SK-N-SH treated with all-trans-retinoic acid at 6 μM for 48 hours (cell line): ENCODE data around the gene GABBR2.

Experiments used
- BACH2 ChIP-seq: fragments of 250-450 bp; sonication (Bioruptor Pico); IDR thresholded peaks from 2 replicates; pipeline ENCODE4 v1.9.0; 2021; ENCODE audit warnings: mild to moderate bottlenecking, borderline replicate concordance
- CSRNP3 ChIP-seq: fragments of 250-450 bp; sonication (Bioruptor Pico); IDR thresholded peaks from 2 replicates; pipeline ENCODE4 v1.5.1; 2021; ENCODE audit warnings: mild to moderate bottlenecking, moderate library complexity
- ESRRG ChIP-seq: fragments of 250-450 bp; sonication (Bioruptor Pico); IDR thresholded peaks from 2 replicates; pipeline ENCODE4 v1.6.1; 2021; ENCODE audit warnings: mild to moderate bottlenecking
- GLIS3 ChIP-seq: fragments of 250-450 bp; sonication (Bioruptor Pico); IDR thresholded peaks from 2 replicates; pipeline ENCODE4 v1.5.0; 2020; ENCODE audit warnings: mild to moderate bottlenecking, moderate library complexity
- PPARA ChIP-seq: fragments of 250-450 bp; sonication (Bioruptor Pico); IDR thresholded peaks from 2 replicates; pipeline ENCODE4 v1.5.0; 2020; ENCODE audit warnings: mild to moderate bottlenecking, borderline replicate concordance
- TCF4 ChIP-seq: fragments of 250-450 bp; sonication (Bioruptor Pico); IDR thresholded peaks from 2 replicates; pipeline ENCODE4 v1.8.0; 2021; ENCODE audit warnings: mild to moderate bottlenecking, moderate library complexity, borderline replicate concordance
- TOX ChIP-seq: fragments of 250-450 bp; sonication (Bioruptor Pico); IDR thresholded peaks from 2 replicates; pipeline ENCODE4 v1.8.0; 2021; ENCODE audit warnings: mild to moderate bottlenecking, moderate library complexity, borderline replicate concordance
- ZC3H10 ChIP-seq: fragments of 250-450 bp; sonication (Bioruptor Pico); IDR thresholded peaks from 2 replicates; pipeline ENCODE4 v1.5.1; 2021; ENCODE audit warnings: mild to moderate bottlenecking, moderate library complexity
- ZFP30 ChIP-seq: fragments of 450-650 bp; formaldehyde crosslinking; IDR thresholded peaks from 2 replicates; pipeline ENCODE4 v1.5.0; 2022; ENCODE audit warnings: mild to moderate bottlenecking, moderate library complexity
- ZNF565 ChIP-seq: fragments of 450-650 bp; formaldehyde crosslinking; conservative IDR thresholded peaks from 2 replicates; pipeline ENCODE4 v1.5.0; 2020; ENCODE audit warnings: low read depth, mild to moderate bottlenecking, moderate library complexity
- TF ChIP-seq, protein P1 (sequence below): fragments of 250-450 bp; sonication (Bioruptor Pico); IDR thresholded peaks from 2 replicates; pipeline ENCODE4 v1.5.1; 2020; ENCODE audit warnings: low read depth, mild to moderate bottlenecking, moderate library complexity
- TF ChIP-seq, protein P2 (sequence below): fragments of 250-450 bp; sonication (Bioruptor Pico); IDR thresholded peaks from 2 replicates; pipeline ENCODE4 v1.8.0; 2020; ENCODE audit warnings: mild to moderate bottlenecking, moderate library complexity, borderline replicate concordance
- TF ChIP-seq, protein P3 (sequence below): fragments of 250-450 bp; sonication (Bioruptor Pico); IDR thresholded peaks from 2 replicates; pipeline ENCODE4 v1.8.0; 2021; ENCODE audit warnings: low read depth, mild to moderate bottlenecking, moderate library complexity, borderline replicate concordance

GRCh38 chr9:98328141-98328540 lies 380.6 kb downstream of the GABBR2 start:
- TF ChIP-seq GLIS3 (CRISPR knock-in tag) (no peak), BACH2 (no peak), ESRRG (CRISPR knock-in tag) (no peak), TCF4 (CRISPR knock-in tag) (no peak), ZC3H10 (CRISPR knock-in tag) (no peak), ZNF565 (no peak), TOX (CRISPR knock-in tag) (no peak), CSRNP3 (CRISPR knock-in tag) (no peak), PPARA (CRISPR knock-in tag) (no peak), ZFP30 (CRISPR knock-in tag) (no peak)
- TF ChIP-seq, protein P1, sequence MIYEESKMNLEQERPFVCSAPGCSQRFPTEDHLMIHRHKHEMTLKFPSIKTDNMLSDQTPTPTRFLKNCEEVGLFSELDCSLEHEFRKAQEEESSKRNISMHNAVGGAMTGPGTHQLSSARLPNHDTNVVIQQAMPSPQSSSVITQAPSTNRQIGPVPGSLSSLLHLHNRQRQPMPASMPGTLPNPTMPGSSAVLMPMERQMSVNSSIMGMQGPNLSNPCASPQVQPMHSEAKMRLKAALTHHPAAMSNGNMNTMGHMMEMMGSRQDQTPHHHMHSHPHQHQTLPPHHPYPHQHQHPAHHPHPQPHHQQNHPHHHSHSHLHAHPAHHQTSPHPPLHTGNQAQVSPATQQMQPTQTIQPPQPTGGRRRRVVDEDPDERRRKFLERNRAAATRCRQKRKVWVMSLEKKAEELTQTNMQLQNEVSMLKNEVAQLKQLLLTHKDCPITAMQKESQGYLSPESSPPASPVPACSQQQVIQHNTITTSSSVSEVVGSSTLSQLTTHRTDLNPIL (CRISPR knock-in tag), result no peak
- TF ChIP-seq, protein P2, sequence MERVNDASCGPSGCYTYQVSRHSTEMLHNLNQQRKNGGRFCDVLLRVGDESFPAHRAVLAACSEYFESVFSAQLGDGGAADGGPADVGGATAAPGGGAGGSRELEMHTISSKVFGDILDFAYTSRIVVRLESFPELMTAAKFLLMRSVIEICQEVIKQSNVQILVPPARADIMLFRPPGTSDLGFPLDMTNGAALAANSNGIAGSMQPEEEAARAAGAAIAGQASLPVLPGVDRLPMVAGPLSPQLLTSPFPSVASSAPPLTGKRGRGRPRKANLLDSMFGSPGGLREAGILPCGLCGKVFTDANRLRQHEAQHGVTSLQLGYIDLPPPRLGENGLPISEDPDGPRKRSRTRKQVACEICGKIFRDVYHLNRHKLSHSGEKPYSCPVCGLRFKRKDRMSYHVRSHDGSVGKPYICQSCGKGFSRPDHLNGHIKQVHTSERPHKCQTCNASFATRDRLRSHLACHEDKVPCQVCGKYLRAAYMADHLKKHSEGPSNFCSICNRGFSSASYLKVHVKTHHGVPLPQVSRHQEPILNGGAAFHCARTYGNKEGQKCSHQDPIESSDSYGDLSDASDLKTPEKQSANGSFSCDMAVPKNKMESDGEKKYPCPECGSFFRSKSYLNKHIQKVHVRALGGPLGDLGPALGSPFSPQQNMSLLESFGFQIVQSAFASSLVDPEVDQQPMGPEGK (CRISPR knock-in tag), result no peak
- TF ChIP-seq, protein P3, sequence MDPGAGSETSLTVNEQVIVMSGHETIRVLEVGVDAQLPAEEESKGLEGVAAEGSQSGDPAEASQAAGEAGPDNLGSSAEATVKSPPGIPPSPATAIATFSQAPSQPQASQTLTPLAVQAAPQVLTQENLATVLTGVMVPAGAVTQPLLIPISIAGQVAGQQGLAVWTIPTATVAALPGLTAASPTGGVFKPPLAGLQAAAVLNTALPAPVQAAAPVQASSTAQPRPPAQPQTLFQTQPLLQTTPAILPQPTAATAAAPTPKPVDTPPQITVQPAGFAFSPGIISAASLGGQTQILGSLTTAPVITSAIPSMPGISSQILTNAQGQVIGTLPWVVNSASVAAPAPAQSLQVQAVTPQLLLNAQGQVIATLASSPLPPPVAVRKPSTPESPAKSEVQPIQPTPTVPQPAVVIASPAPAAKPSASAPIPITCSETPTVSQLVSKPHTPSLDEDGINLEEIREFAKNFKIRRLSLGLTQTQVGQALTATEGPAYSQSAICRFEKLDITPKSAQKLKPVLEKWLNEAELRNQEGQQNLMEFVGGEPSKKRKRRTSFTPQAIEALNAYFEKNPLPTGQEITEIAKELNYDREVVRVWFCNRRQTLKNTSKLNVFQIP, result no peak
